Spleen (tissue), 11 donors: Measurements from ENCODE around the gene CACNA1F. TPM values are rescaled to one million over a fixed set of nuclear protein-coding genes. Genes with fewer than 3 reads are reported as not detected.

Experiments used
- DNase-seq: peaks from one replicate; pipeline ENCODE4 v3.0.0-alpha.2; 2020
- H3K27ac ChIP-seq, 8 donors: fragments of 200-600 bp; sonication (generic) in 7 of 8; 1 replicate in 4 of 8; 2 replicates in 4 of 8; pipeline versions ENCODE4 v1.5.0 to v1.8.0; 2016 to 2021; ENCODE audit warnings: inconsistent platforms in 4 of 8, mild to moderate bottlenecking in 4 of 8, moderate library complexity in 1 of 8
- H3K27me3 ChIP-seq, 7 donors: fragments of 200-600 bp; sonication (generic) in 6 of 7; replicated peaks in 1 of 7; 1 replicate in 4 of 7; 2 replicates in 3 of 7; pipeline versions ENCODE4 v1.5.0 to v1.8.0; 2016 to 2021; ENCODE audit warnings: inconsistent platforms in 3 of 7, mild to moderate bottlenecking in 1 of 7
- H3K36me3 ChIP-seq, 6 donors: fragments of 200-600 bp; sonication (generic) in 5 of 6; 1 replicate in 4 of 6; 2 replicates in 2 of 6; pipeline versions ENCODE4 v1.5.0 to v1.8.0; 2016 to 2021; ENCODE audit warnings: inconsistent platforms in 2 of 6
- H3K4me1 ChIP-seq, 6 donors: fragments of 200-600 bp; sonication (generic) in 5 of 6; 1 replicate in 3 of 6; 2 replicates in 3 of 6; pipeline versions ENCODE4 v1.5.0 to v1.8.0; 2016 to 2021; ENCODE audit warnings: inconsistent platforms in 3 of 6
- H3K4me3 ChIP-seq, 8 donors: fragments of 200-600 bp; sonication (generic) in 7 of 8; 1 replicate in 4 of 8; 2 replicates in 4 of 8; pipeline versions ENCODE4 v1.5.0 to v1.8.0; 2016 to 2021; ENCODE audit warnings: inconsistent platforms in 4 of 8, mild to moderate bottlenecking in 4 of 8, moderate library complexity in 2 of 8
- H3K9me3 ChIP-seq, 8 donors: fragments of 200-600 bp; sonication (generic) in 7 of 8; 1 replicate in 4 of 8; 2 replicates in 4 of 8; pipeline versions ENCODE4 v1.5.0 to v1.8.0; 2016 to 2021; ENCODE audit warnings: inconsistent platforms in 4 of 8
- CTCF ChIP-seq, 11 experiments: fragments of 200-600 bp in 7 of 11; fragments of 450-650 bp in 4 of 11; sonication (generic) in 4 of 11; IDR thresholded peaks in 8 of 11; conservative IDR thresholded peaks in 3 of 11; 1 replicate in 7 of 11; 2 replicates in 4 of 11; pipeline versions ENCODE4 v1.4.0 to v1.8.0; 2016 to 2021; ENCODE audit warnings: antibody characterized with exemption in 11 of 11, inconsistent platforms in 4 of 11, mild to moderate bottlenecking in 1 of 11
- POLR2A ChIP-seq, 3 donors: fragments of 450-650 bp; IDR thresholded peaks; one replicate each; pipeline ENCODE4 v1.5.1; 2017; ENCODE audit warnings: antibody characterized with exemption in 3 of 3, mild to moderate bottlenecking in 1 of 3
- POLR2AphosphoS5 ChIP-seq, 3 donors: sonication (generic); formaldehyde crosslinking; IDR thresholded peaks; one replicate each; pipeline ENCODE4 v1.5.1; 2017; ENCODE audit warnings: antibody characterized with exemption in 3 of 3
- WGBS, 5 donors: extraction: QIAGEN DNeasy Blood & Tissue Kit in 3 of 5; methylation state at CpG; one replicate each; pipeline versions ENCODE4 v1.1.5 to v1.1.7; 2013 to 2018; 5-methylcytosine and 5-hydroxymethylcytosine counted together
- intact Hi-C: fragments of 100-400 bp; cut with DNase I; formaldehyde crosslinking; loops from one replicate; pipeline ENCODE4 v1.15.0; 2023; ENCODE audit warnings: low total_unique reads
- polyA plus RNA-seq, 3 donors: library from polyadenylated mRNA; stranded (reverse); fragments of 200-250 nt; gene quantifications; one replicate each; pipeline ENCODE4 v1.2.1, GENCODE V29; 2013
- total RNA-seq, 7 donors: library from RNA; depleted of rRNA in 3 of 7; stranded (reverse); fragments of >200 nt in 3 of 7; fragmentation: NEBNext Ultra II Directional in 4 of 7; extraction: Animal tissue kit (Norgen Biotek cat#: 25700) in 4 of 7; gene quantifications; one replicate each; pipeline versions ENCODE4 v1.1.0 to v1.2.1, GENCODE V29; 2016 to 2021
- donor health status: healthy with polysubstance abuse.
- donor health status: DM: no; HTN: no; CAD: no; lungs with moderate emphysema.
- donor health status: DM: no; HTN: no; CAD: no.
- donor health status: Bipolar disorder and iron deficiency.
- donor health status: healthy.
- donor health status: DM: no; HTN: no; CAD: no.
- donor health status: DM: yes; HTN: yes; CAD: no.

CACNA1F gene
- total and polyA plus RNA-seq, 10 donors, result 0.55 to 2.9 (median 0.91) TPM

- TF ChIP-seq CTCF (IDR thresholded peaks at IDR 0.05 in 8 of 11, conservative IDR thresholded peaks at IDR 0.05 in 3 of 11) (no peak), POLR2A (IDR thresholded peaks at IDR 0.05) (no peak), POLR2AphosphoS5 (IDR thresholded peaks at IDR 0.05) (no peak)
- no peak overlapping the region for H3K4me3 ChIP-seq
- peaks cover 0 to 13% (median 0%) of the 10 kb centered on the region in 7 donors for H3K27me3 ChIP-seq
- H3K4me1 ChIP-seq, result peaks cover 0 to 5% (median 2%) of the 10 kb centered on the region in 6 donors
- H3K9me3 ChIP-seq, result no peaks in the 10 kb centered on the region
- H3K36me3 ChIP-seq, result no peaks in the 10 kb centered on the region
- WGBS, 5 donors, result 82 to 91% (median 83%) methylated on average over 10 to 13 of the region's 13 CpGs
- no peak overlapping the region for H3K27ac ChIP-seq
- intact Hi-C loops, result no loop called here
- no peak for DNase-seq
Observed at GRCh38 chrX:49205443-49205842, 27.7 kb downstream of the CACNA1F start.

GRCh38 chrX:49204709-49205108, 28.4 kb downstream of the CACNA1F start:
- DNase-seq, result no peak
- no peak overlapping the region for H3K27ac ChIP-seq
- no peak overlapping the region for H3K4me3 ChIP-seq
- H3K27me3 ChIP-seq, result peaks cover 0 to 13% (median 0%) of the 10 kb centered on the region in 7 donors
- no peaks in the 10 kb centered on the region for H3K36me3 ChIP-seq
- H3K9me3 ChIP-seq, result no peaks in the 10 kb centered on the region
- 54 to 73% (median 68%) methylated on average over 3 to 4 of the region's 4 CpGs for WGBS, 5 donors
- TF ChIP-seq CTCF (IDR thresholded peaks at IDR 0.05 in 8 of 11, conservative IDR thresholded peaks at IDR 0.05 in 3 of 11), result no peak
- TF ChIP-seq POLR2AphosphoS5 (IDR thresholded peaks at IDR 0.05), result no peak
- no peak for TF ChIP-seq POLR2A (IDR thresholded peaks at IDR 0.05)
- intact Hi-C loops, result no loop called here
- peaks cover 0 to 10% (median 2%) of the 10 kb centered on the region in 6 donors for H3K4me1 ChIP-seq

- no peak overlapping the region for H3K4me3 ChIP-seq
- WGBS, 5 donors, result 74 to 92% (median 84%) methylated on average over 5 to 6 of the region's 6 CpGs
- TF ChIP-seq POLR2AphosphoS5 (IDR thresholded peaks at IDR 0.05) (no peak), CTCF (IDR thresholded peaks at IDR 0.05 in 8 of 11, conservative IDR thresholded peaks at IDR 0.05 in 3 of 11) (no peak), POLR2A (IDR thresholded peaks at IDR 0.05) (no peak)
- H3K27ac ChIP-seq, result no peak overlapping the region
- intact Hi-C loops, result no loop called here
- no peaks in the 10 kb centered on the region for H3K36me3 ChIP-seq
- H3K27me3 ChIP-seq, result peaks cover 0 to 8% (median 0%) of the 10 kb centered on the region in 7 donors
- no peak for DNase-seq
- H3K4me1 ChIP-seq, result peaks cover 0 to 16% (median 2%) of the 10 kb centered on the region in 6 donors
- no peaks in the 10 kb centered on the region for H3K9me3 ChIP-seq
Observed at GRCh38 chrX:49204017-49204416, 29.1 kb downstream of the CACNA1F start.

- DNase-seq, result no peak
- H3K9me3 ChIP-seq, result no peaks in the 10 kb centered on the region
- H3K27ac ChIP-seq, result no peak overlapping the region
- WGBS, 5 donors, result 61 to 83% (median 75%) methylated on average over 3 of the region's 3 CpGs
- H3K4me3 ChIP-seq, result no peak overlapping the region
- TF ChIP-seq POLR2AphosphoS5 (IDR thresholded peaks at IDR 0.05) (no peak), CTCF (IDR thresholded peaks at IDR 0.05 in 8 of 11, conservative IDR thresholded peaks at IDR 0.05 in 3 of 11) (no peak), POLR2A (IDR thresholded peaks at IDR 0.05) (no peak)
- intact Hi-C loops, result no loop called here
- no peaks in the 10 kb centered on the region for H3K36me3 ChIP-seq
- H3K4me1 ChIP-seq, result peaks cover 0 to 16% (median 2%) of the 10 kb centered on the region in 6 donors
- H3K27me3 ChIP-seq, result peaks cover 0 to 8% (median 0%) of the 10 kb centered on the region in 7 donors
Observed at GRCh38 chrX:49203536-49203935, 29.6 kb downstream of the CACNA1F start.
